GM12872 (cell line): ENCODE results near the gene TBX5.

Experiments used
- TF ChIP-seq, protein P1 (sequence below): IDR thresholded peaks from 3 replicates; pipeline ENCODE4 v1.5.1; 2011; ENCODE audit warnings: low read depth, mild to moderate bottlenecking, low read length, moderate library complexity; ENCODE audit not compliant: insufficient read depth

TBX5 gene

DNA sequence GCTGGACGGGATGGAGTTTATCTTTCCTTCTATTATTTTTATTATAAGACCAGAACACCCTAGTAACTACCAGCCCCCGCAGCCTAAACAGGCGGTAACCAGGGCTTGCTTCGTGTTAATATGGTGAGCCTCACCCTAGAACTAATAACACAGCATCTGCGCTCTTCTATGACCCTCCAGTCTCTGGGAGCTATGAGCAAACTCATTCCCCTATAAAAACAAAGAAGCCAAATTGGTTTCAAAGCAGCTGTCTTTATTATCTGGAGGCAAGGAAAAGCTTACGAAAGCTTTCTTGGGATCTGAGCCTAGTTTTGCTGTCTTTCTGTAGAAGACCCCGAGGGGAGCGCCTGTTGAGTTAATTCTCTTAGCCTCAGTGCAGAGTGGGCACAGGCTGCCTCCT, 85.0 kb downstream of the TBX5 start:
- TF ChIP-seq, protein P1, sequence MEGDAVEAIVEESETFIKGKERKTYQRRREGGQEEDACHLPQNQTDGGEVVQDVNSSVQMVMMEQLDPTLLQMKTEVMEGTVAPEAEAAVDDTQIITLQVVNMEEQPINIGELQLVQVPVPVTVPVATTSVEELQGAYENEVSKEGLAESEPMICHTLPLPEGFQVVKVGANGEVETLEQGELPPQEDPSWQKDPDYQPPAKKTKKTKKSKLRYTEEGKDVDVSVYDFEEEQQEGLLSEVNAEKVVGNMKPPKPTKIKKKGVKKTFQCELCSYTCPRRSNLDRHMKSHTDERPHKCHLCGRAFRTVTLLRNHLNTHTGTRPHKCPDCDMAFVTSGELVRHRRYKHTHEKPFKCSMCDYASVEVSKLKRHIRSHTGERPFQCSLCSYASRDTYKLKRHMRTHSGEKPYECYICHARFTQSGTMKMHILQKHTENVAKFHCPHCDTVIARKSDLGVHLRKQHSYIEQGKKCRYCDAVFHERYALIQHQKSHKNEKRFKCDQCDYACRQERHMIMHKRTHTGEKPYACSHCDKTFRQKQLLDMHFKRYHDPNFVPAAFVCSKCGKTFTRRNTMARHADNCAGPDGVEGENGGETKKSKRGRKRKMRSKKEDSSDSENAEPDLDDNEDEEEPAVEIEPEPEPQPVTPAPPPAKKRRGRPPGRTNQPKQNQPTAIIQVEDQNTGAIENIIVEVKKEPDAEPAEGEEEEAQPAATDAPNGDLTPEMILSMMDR = no peak

DNA sequence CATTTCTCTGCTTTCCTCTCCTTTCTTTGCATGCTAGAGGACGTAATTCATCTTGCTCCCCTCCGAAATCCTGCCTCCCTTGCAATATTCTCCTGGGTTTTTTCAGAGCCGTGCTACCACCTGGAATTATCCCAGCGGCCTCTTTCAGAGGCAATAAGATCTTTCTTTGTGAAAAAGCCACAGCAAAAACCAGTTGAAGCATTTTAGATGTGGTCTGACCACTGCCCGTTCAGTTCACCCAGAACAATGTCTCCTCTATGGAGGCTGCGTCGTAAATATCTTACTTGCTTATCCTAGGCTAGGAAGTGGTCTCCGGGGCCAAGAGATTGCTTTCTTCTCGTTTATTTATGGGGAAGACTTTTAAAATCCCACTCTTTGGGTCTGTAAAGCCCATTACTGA, 85.8 kb downstream of the TBX5 start:
- TF ChIP-seq, protein P1 = no peak

DNA sequence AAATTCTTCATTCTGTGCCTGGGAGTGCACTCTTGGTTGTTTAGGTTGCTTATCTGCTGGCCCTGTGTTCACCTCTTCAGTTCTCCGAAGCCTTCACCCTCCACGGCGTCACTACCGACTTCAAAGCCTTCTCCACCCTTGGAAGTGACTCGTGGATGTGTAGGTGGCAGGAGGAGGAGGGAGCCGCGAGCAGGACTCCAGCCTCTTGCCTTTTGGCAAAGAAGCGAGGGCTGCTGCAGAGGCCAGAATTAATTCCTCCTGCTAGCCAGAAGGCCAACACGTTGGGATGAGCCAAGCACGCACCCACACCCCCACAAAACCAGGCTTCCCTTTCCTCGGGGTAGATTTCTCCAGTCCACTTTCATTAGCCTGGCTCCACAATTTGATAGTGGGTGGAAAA, 86.5 kb downstream of the TBX5 start:
- TF ChIP-seq, protein P1 = no peak

DNA sequence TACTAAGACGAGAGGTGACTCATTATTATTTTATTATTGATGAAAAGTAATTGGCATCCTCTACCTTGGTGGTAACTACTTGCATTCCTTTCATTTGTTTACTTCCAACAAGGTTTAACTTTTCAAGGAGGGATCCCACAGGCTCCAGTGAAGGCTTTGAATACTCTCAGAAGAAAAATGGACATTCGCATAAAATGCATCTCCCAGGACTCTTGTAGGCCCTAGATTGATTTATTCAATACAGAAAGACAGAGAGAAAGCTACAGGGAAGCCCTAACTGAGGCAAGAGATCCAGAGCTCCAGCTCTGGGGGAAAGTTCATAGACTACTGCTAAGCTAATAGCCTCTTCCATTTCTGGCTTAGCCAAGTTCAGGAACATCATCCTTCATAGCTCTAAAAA, 87.0 kb downstream of the TBX5 start:
- TF ChIP-seq, protein P1 = no peak

DNA sequence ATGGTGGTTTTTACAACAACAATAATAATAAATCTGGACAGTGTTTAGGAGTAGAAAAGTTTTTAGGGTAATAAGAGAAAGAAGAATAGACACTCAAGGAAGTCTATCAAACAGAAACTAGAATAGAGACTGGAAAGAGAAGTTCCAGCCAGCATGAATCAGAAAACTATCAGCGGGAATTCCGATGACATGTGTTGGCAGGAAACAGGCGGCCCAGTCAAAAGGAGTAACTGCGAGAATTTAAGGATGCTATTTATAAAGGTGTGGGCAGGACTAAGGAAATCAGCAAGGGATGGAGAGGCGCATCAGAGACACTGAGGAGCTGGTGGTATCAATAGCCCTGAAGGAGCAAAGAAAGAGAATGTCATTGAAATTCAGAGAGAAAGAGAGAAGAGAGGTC, 89.9 kb downstream of the TBX5 start:
- TF ChIP-seq, protein P1 = no peak

DNA sequence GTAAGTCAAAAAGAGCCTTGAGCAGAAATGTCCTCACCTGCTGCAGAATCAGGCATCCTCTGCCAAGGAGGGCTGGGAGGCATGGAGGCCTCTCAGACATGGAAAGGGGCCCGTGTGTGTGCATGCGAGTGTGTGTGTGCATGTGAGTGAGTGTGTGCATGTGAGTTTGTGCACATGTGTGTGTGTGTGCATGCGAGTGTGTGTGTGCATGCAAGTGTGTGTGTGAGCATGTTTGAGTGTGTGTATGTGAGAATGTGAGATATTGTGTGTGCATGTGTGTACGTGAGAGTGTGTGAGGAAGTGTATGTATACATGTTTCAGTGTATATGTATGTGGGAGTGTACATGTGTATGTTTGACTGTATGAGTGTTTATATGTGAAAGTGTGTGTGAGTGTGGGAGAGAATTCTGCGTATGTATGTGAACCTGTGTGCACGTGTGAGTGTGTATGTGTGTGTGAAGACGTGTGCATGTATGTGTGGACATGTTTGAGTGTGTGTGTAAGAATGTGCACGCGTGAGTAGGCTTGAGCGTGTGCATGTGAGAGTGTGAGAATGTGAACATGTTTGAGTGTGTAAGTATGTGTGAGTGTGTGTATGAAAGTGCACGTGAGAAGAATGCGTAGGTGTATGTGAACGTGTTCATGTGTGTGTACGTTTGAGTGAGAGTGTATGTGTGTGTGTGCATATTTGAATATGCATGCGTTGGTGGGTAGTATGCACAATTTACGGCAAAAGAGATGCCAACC, 90.8 kb downstream of the TBX5 start:
- TF ChIP-seq, protein P1 = no peak

DNA sequence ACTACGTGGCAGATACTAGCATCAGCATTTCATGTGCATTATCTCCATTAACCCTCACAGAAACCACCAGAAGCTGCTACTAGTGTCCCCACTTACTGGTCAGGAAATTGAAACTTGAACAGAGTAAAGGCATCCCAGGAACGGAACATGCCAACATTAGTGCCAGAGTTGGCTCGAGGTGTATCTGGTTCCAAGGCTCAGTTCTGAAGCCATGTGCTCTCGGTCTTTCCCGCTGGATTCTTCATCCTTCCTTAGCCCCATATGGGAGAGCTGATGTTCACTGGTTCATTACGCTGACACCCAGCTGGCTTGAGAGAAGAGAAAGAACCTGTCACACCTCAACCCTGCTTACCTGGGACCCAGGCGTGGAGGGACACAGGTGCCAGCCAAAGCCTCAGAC, 91.5 kb downstream of the TBX5 start:
- TF ChIP-seq, protein P1 = no peak
